GM18870 (cell line): ENCODE results near the gene DPYSL5.

Experiments
- ATAC-seq: cut with Tn5 transposase; IDR thresholded peaks from one replicate; pipeline ENCODE4 v1.9.1; 2021; ENCODE audit warnings: moderate library complexity; ENCODE audit not compliant: unreplicated experiment

DPYSL5 gene

GRCh38 chr2:26845021-26845420 is 2.9 kb upstream of the DPYSL5 start:
- no peak for ATAC-seq

DNA sequence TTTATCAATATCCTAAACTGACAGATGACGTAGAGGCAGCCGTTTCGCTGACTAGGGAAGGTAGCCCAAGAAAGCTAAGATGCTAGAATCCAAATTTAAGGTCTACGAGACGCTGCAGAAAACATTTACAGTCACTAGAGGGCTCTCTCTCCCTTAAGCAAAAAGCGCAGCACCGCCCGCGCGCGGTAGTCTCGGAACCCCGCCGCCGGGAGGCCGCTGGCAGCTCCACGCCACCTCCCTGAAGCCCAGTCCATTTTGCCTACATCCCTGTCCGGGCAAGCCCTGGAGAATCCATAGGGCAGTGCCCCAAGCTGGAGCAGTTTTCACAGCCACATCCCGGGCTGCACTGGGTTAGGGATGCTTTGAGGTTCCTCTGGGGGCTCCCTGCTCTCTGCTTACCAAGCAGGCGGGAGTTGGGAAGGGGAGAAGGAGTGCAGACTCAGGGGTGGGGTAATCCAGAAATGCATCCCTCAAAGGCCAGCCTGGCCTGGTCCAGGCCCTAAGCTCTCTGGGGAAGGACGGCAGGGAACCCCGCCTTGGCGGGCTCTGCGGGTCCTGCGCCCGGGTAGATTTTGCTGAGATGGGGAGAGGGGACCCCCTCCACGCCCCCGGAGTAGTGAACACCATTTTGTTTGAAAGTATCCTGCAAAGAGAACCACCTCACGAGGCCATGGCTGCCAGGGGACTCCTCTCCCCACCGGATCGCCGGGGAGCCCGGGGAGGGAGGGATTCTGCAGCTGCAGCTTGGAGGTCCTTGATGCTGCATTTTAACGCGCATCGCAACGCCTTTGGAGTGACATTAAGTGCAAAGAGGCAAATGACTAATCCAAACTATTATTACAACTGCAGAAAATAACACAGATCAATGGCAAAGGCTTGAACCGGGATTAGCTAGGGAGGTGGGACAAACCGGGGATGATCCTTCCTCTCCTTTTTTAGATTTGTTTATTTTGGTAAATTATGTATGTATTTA is 1.3 kb upstream of the DPYSL5 start:
- ATAC-seq: no peak

- ATAC-seq: no peak
Measured at GRCh38 chr2:26847307-26847654, 651 bp upstream of the DPYSL5 start.

GRCh38 chr2:26848336-26849055 is 564 bp downstream of the DPYSL5 start:
- no peak for ATAC-seq

DNA sequence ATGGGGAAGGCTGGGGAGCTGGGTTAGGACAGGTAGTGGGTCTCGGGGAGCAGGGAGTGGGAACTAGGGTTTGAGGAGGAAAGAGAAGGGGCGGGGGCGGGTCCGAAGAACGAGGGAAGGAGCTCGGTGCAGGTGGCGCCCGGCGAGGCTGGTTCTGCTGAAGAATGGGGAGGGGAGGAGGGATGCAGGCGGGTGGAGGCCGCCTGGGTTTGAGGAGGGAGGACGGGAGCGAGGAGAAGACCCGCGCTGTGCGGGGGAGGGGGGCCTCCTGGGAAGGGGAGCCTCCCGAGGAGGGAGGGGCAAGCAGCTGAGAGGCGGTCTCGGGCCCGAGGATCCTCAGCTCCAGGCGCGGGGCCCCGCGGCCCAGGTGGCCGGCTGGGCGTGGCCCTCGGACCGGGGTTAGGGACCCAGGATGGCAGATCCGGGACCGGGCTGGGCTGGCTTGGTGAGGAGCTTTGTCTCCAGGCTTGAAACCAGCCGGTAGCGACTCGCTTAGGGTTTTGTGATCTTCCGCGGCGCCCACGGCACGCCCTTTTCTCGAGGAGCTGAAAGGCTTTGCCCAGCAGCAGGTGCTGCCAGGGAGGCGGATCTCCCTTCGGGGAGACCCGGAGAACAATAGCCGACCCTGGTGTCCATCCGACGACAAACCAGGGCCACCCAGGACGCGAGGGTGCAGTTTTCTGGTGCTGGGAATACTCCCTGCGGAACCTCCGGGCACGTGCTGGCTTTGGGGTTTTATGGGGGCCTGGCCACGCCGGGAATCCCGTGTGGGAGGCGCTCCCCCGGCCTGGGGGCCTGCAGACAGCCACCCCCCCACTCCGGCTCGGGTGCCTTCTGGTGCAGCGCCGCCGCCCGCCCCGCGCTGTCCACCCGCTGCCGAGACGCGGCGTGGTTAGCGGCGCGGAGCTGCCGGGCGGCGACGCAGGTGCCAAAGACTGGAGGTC is 1.4 kb downstream of the DPYSL5 start:
- ATAC-seq: no peak

DNA sequence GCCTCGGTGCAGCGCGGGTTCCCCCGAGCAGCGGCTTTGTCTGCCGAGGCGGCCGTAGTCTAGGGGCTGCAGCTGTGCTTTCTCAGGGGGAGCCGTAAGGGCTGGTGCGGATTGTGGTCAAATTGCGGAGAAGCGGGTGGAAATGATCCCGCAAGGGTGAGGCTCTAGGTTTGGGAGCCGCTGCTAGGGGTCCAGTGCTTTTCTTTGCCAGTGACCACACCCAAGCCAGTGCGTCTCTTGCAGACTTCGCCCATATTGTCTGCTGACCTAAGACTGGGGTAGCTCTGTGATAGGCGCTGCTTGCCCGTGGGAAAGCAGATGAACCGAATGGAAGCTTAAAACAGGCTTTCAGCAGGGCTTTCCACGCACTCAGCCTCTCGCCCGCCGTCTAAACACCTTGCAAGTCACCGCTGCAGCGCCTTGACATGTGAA is 2.1 kb downstream of the DPYSL5 start:
- no peak for ATAC-seq

- ATAC-seq: no peak
Measured at GRCh38 chr2:26850505-26850904, 2.6 kb downstream of the DPYSL5 start.

DNA sequence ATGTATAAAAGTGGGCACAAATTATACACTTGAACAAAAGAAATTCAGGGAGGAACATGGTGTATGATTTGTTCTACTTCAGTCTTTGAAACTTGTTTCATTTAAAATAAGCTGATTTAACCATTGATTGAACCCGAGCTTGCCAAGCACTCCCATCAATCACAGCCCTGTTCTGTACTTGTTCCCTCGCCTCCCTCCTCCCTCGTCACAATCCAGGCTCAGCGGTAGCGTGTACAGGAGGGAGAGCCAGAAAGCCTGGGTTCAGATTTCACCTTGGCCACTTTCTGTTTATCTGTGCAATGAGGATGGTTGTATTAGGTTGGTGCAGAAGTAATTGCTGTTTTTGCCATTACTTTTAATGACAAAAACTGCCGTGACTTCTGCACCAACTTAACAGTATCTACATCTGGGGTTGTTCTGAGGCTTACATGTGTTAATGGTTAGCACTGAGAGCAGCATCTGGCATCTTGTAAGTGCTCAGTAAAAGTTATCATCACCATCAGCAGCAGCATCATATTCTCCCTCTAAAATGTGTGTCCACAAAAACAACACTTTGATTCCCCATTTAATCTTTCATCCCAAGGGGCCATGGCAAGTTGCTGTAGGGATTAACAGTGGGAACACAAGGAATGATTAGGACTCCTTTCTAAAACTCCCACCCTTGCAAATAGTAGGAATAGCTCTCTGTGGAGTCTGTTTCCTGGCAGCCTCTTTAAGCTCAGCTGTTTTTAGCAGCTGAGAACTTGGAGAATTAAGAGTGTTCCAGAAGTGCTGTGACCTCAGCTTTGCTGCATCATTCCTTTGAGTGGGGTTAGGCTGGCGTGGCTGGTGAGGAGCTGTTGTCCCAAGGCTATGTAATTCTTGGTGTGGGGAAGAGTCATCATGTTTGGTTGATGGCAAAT is 4.7 kb downstream of the DPYSL5 start:
- ATAC-seq: no peak

DNA sequence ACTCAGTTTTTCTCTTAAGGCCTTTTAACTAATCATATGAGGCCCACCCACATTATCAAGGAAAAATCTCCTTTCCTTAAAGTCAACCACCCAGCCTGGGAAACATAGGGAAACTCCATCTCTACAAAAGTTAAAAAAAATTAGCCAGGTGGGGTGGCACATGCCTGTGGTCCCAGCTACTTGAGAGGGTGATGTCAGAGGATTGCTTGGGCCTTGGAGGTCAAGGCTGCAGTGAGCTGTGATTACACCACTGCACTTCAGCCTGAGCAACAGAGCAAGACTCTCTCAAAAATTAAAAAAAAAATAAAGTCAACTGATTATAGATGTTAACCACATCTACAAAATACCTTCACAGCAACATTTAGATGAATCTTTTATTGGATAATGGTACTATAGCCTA is 5.8 kb downstream of the DPYSL5 start:
- no peak for ATAC-seq

DNA sequence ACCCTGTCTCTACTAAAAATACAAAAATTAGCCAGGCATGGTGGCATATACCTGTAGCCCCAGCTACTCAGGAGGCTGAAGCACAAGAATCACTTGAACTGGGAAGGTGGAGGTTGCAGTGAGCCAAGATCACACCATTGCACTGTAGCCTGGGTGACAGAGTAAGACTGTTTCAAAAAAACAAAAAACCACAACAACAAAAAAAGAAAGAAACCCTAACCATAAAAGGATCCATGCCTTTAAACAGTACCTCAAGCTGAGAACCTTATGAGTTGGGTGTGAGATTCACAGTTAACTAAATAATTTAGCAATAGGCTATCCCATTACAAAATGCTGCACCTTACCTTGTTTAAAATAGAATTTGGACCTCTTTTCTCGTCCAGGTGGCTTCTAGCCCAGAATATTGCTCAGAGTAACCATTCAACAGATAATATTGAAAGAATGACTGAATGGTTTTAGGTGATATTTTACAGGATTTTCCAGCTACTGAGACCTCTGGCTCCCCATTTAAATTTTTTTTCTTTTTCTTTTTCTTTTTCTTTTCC is 6.4 kb downstream of the DPYSL5 start:
- no peak for ATAC-seq

DNA sequence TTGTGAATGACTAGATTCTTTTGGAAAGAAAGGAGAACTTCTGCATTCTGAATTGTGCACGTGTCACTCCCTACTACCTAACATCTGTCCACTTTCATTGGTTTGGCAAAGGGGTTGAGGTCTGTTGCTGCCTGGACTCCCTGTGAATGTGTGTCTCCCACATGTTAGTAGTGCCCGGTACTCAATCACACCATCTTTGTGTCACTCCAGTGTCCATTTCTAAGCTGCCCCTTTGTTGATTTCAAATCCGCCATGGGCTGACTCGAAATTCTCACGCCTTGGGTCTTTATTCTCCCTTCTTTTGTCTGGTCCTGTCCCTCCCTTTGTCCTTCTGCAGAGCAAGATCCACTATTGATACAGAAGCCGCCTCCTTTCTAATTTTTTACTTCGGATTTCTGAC is 7.5 kb downstream of the DPYSL5 start:
- no peak for ATAC-seq

DNA sequence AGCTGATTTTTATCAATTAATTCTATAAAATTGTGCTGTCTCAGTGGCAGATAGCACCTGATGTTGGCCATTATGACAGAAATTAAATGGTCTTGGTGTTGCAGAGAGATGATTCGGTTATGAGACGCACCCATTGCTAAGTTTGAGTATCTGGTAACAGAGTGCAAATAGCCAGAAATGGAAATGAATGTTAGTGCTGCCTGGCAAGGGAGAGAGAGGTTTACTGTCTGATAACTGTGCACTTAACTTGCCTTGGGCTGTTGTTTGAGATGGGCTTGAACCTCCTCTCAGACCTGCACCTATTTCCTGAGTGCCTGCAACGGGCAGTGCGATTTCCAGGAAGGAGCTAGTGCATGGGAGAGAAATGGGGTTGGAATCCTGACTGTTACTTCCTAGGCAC is 11.7 kb downstream of the DPYSL5 start:
- ATAC-seq: no peak

DNA sequence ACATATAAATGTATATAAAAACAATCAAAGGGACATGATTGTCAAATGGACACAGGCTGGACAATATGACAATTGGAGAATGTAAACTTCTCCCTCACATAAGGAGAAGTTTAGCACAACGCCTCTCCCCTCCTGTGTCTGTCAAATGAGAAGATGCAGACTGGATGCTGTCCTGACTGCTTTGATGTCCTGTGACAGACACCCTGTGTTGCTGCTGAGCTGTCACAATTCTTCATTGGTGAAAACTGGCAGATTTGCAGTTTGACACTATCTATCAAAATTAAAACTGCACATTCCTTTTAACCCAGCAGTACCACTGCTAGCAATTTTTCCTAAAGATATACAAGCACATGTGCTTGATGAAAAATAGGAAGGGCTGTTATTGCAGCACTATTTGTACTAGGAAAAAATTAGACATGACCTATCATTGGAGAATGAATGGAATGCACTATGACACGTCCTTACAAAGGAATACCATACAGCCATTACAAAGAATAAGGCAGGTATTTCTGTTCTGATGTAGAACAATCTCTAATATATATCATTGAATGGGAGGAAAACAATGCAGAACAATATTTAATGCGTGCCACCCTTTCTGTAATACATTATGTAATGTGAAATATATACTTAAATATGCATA is 12.4 kb downstream of the DPYSL5 start:
- no peak for ATAC-seq

DNA sequence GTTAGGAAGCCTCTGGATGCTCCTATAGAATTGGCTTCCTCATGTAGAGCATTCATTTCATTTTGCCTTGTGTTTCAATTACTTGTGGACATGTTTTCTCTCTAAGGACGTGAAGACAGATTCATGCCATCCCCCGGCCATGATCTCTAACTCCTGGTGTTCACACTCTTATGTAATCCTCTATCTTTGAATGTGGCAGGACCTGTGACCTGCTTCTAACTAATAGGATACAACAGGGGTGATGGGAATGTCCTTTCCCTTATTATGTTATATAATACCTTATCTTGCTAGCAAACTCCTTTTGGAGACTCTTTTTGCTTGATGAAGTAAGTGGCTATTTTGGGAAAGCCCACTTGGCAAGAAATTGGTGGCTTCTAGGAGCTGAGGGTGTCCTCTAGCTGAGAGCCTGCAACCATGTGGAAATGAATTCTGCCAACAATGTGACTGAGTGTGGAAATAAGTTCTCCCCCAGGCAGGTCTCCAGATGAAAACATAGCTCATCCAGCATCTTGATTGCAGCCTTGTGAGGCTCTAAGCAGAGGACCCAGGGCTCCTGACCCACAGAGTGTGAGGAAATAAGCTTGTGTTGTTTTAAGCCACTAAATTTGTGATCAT is 13.8 kb downstream of the DPYSL5 start:
- no peak for ATAC-seq

GRCh38 chr2:26864226-26864625 is 16.3 kb downstream of the DPYSL5 start:
- ATAC-seq: no peak

DNA sequence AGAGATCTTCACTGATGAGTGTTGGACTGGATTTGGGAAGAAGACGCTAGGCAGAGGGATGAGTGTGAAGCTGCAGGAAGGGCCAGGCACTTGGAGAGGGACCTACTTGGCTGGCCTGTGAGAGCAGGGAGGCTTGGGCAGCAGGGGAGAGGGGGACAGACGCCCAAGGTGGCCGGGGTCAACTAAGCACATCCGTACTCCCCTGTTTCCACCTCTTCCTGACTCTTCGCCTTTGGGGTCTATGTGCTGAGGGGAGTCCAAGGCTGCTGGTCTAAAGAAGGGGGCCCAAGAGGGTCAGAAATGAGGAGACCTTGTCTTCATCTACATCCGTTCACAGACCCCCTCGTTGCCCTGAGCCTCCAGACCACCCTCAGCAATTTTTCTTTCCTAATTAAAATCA is 16.7 kb downstream of the DPYSL5 start:
- no peak for ATAC-seq

DNA sequence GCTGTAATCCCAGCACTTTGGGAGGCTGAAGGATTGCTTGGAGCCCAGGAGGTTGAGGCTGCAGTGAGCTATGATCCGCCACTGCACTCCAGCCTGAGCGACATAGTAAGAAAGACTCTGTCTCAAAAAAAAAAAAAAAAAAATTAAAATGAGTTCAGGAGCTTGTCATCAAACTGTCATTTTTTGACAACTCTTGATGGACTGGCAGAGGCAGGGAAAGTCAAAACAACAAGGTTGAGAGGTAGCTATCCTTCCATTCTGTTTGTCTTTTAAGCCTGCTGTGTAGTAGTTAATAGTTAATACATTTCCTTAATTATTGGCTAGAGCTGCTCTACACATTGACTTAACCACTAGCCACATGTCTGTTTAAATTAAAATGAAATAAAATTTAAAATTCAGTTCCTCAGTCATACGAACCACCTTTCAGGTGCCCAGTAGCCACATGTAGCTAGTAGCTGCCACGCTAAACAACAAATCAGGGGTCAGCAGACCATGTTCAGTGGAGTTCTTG is 22.7 kb downstream of the DPYSL5 start:
- no peak for ATAC-seq

GRCh38 chr2:26873286-26873983 is 25.5 kb downstream of the DPYSL5 start:
- no peak for ATAC-seq
